Parathyroid adenoma (tissue), 2 donors: ENCODE data around the gene HHIPL1.

Source experiments
- H2AFZ ChIP-seq: fragments of 300-600 bp; sonication (generic); one replicate; pipeline ENCODE4 v1.7.0; 2017; ENCODE audit warnings: antibody characterized with exemption, mild to moderate bottlenecking
- H3K27ac ChIP-seq: fragments of 300-600 bp; sonication (generic); one replicate; pipeline ENCODE4 v1.7.0; 2017
- H3K27me3 ChIP-seq: fragments of 300-600 bp; sonication (generic); one replicate; pipeline ENCODE4 v1.7.0; 2017; ENCODE audit warnings: low read length; ENCODE audit not compliant: control insufficient read depth, insufficient read depth
- H3K36me3 ChIP-seq: fragments of 300-600 bp; sonication (generic); one replicate; pipeline ENCODE4 v1.7.0; 2017; ENCODE audit warnings: low read length; ENCODE audit not compliant: control insufficient read depth, insufficient read depth
- H3K4me1 ChIP-seq: fragments of 300-600 bp; sonication (generic); one replicate; pipeline ENCODE4 v1.7.0; 2017; ENCODE audit warnings: control low read depth
- H3K4me2 ChIP-seq: fragments of 300-600 bp; sonication (generic); one replicate; pipeline ENCODE4 v1.7.0; 2017; ENCODE audit warnings: low read length
- H3K4me3 ChIP-seq: fragments of 300-600 bp; sonication (generic); one replicate; pipeline ENCODE4 v1.7.0; 2017; ENCODE audit warnings: low read depth, low read length
- H3K79me2 ChIP-seq: fragments of 300-600 bp; sonication (generic); one replicate; pipeline ENCODE4 v1.7.0; 2017; ENCODE audit warnings: control low read depth
- H3K9ac ChIP-seq: fragments of 300-600 bp; sonication (generic); one replicate; pipeline ENCODE4 v1.7.0; 2017; ENCODE audit warnings: mild to moderate bottlenecking
- H3K9me3 ChIP-seq: fragments of 300-600 bp; sonication (generic); one replicate; pipeline ENCODE4 v1.7.0; 2017; ENCODE audit warnings: low read length; ENCODE audit not compliant: control insufficient read depth
- TF ChIP-seq, protein P1 (sequence below): fragments of 300-600 bp; sonication (generic); IDR thresholded peaks from one replicate; pipeline ENCODE4 v1.7.0; 2017; ENCODE audit warnings: antibody characterized with exemption, mild to moderate bottlenecking
- donor health status: primary hyperparathyroidism.

The HHIPL1 gene

DNA sequence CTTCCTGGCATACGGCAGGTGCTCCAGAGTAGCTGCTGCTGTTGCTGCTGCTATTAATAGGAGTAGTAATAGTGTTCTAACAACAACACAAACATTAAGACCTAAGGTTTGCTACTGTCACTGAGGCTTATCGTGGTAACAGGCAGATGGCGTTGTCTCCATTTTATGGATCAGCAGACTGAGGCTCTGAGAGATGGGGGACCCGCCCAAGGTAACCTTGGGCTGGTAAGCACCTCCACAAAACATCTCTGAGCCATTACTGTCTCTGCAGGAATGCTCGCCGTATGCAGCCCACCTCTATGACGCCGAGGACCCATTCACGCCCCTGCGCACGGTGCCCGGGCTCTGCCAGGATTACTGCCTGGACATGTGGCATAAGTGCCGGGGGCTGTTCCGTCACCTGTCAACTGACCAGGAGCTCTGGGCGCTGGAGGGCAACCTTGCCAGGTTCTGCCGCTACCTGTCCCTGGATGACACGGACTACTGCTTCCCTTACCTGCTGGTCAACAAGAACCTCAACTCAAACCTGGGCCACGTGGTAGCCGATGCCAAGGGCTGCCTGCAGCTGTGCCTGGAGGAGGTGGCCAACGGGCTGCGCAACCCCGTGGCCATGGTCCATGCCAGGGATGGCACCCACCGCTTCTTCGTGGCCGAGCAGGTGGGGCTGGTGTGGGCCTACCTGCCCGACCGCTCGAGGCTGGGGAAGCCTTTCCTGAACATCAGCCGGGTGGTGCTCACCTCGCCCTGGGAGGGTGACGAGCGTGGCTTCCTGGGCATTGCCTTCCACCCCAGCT lies 7.2 kb downstream of the HHIPL1 start:
- H3K27me3 ChIP-seq = no peaks in the 10 kb centered on the region
- no peak overlapping the region for H3K4me3 ChIP-seq
- H3K9ac ChIP-seq = no peak overlapping the region
- no peak overlapping the region for H3K4me2 ChIP-seq
- H3K27ac ChIP-seq = no peak overlapping the region
- no peaks in the 10 kb centered on the region for H3K36me3 ChIP-seq
- TF ChIP-seq, protein P1, sequence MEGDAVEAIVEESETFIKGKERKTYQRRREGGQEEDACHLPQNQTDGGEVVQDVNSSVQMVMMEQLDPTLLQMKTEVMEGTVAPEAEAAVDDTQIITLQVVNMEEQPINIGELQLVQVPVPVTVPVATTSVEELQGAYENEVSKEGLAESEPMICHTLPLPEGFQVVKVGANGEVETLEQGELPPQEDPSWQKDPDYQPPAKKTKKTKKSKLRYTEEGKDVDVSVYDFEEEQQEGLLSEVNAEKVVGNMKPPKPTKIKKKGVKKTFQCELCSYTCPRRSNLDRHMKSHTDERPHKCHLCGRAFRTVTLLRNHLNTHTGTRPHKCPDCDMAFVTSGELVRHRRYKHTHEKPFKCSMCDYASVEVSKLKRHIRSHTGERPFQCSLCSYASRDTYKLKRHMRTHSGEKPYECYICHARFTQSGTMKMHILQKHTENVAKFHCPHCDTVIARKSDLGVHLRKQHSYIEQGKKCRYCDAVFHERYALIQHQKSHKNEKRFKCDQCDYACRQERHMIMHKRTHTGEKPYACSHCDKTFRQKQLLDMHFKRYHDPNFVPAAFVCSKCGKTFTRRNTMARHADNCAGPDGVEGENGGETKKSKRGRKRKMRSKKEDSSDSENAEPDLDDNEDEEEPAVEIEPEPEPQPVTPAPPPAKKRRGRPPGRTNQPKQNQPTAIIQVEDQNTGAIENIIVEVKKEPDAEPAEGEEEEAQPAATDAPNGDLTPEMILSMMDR = no peak
- H3K9me3 ChIP-seq = no peaks in the 10 kb centered on the region
- H3K4me1 ChIP-seq = no peaks in the 10 kb centered on the region
- no peaks in the 10 kb centered on the region for H3K79me2 ChIP-seq
- no peak overlapping the region for H2AFZ ChIP-seq

DNA sequence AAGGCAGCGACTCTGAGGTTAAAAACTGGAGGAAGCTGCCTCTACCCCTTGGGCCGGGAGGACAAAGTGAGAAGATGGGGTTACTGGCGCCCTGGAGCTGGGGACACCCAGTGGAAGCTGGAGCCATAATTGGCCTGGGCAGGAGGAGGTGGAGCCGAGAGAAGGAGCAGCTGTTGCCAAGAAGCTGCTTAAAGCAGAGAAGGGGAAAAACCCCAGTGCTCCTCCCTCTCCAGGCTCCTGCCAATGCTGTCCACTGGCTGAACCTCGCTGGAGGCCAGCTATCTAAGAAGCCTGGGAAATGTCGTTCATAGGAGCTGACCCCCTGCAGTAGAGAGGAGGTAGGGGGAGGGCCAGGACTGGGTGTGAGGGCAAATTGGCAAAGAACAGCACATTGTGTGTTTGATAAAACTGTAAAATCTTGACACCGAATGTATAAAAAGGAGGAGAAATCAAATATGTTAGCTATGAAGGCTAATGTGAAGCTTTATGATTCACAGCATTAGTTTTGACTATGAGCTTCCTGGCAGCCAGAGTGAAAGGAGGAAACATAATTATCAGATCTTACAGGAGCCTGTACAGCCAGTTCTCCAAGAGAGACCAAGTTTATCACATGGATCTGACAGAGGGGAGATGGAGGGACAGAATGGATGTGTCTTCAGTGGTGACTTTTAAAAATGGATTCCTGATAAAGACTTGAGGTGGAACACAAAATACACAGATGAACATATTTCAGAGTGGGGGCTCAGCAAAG lies 9.5 kb downstream of the HHIPL1 start:
- no peaks in the 10 kb centered on the region for H3K9me3 ChIP-seq
- no peaks in the 10 kb centered on the region for H3K79me2 ChIP-seq
- TF ChIP-seq, protein P1 = no peak
- no peak overlapping the region for H2AFZ ChIP-seq
- no peak overlapping the region for H3K9ac ChIP-seq
- no peak overlapping the region for H3K4me3 ChIP-seq
- no peak overlapping the region for H3K27ac ChIP-seq
- no peaks in the 10 kb centered on the region for H3K4me1 ChIP-seq
- H3K27me3 ChIP-seq = no peaks in the 10 kb centered on the region
- no peaks in the 10 kb centered on the region for H3K36me3 ChIP-seq
- H3K4me2 ChIP-seq = no peak overlapping the region

DNA sequence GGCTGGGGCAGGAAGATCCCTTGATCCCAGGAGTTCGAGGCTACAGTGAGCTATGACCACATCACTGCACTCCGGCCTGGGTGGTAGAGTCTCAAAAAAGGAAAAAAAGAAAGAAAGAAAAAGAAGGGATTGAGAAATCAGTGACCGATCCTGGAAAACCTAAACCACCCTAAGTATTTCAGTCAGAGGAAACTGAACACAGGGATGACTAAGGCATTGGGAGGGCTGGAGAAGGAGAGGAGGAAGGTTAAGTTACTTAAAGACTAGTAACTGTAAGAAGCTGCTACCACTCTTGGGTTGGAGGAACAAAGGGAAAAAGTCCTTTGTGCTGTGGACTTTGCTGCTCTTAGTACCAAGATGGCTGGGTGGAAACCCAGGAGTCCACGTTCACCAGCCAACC lies 10.6 kb downstream of the HHIPL1 start:
- Histone ChIP-seq H3K9me3 (no peaks in the 10 kb centered on the region), H3K27ac (no peak overlapping the region), H3K27me3 (no peaks in the 10 kb centered on the region), H3K4me3 (no peak overlapping the region), H3K4me2 (no peak overlapping the region), H3K79me2 (no peaks in the 10 kb centered on the region), H2AFZ (no peak overlapping the region), H3K36me3 (no peaks in the 10 kb centered on the region), H3K9ac (no peak overlapping the region), H3K4me1 (peaks cover 4% of the 10 kb centered on the region)
- TF ChIP-seq, protein P1 = no peak

DNA sequence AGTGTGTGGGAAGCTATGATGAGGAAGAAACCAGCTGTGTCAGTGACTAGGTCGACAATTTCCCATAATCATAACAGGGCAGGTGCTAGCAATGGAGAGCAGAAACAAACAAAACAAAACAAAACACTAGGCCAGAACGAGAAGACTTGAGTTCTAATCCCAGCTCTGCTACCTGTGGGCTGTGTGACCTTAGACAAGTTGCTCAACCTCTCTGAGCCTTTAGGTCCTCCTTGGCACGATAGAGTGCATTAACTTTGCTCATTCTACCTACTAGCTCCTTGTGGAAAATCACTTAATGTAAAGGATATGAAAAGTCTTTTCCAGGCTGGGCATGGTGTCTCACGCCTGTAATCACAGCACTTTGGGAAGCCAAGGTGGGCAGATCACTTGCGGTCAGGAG lies 11.2 kb downstream of the HHIPL1 start:
- H3K79me2 ChIP-seq = no peaks in the 10 kb centered on the region
- no peaks in the 10 kb centered on the region for H3K9me3 ChIP-seq
- H2AFZ ChIP-seq = no peak overlapping the region
- H3K4me1 ChIP-seq = peaks cover 7% of the 10 kb centered on the region
- no peak overlapping the region for H3K4me2 ChIP-seq
- no peak overlapping the region for H3K4me3 ChIP-seq
- no peaks in the 10 kb centered on the region for H3K27me3 ChIP-seq
- H3K9ac ChIP-seq = no peak overlapping the region
- no peaks in the 10 kb centered on the region for H3K36me3 ChIP-seq
- H3K27ac ChIP-seq = no peak overlapping the region
- TF ChIP-seq, protein P1 = no peak
